HG02642 (cell line): Measurements from ENCODE around the gene TMEM258.

Experiments
- ATAC-seq: cut with Tn5 transposase; IDR thresholded peaks from one replicate; pipeline ENCODE4 v1.9.1; 2021; ENCODE audit warnings: mild to moderate bottlenecking; ENCODE audit not compliant: unreplicated experiment, poor library complexity

Gene TMEM258

GRCh38 chr11:61792310-61793082, at the start of gene TMEM258, which contains the start of gene FEN1:
Gene TMEM258, minus strand, starts transcription at chr11:61792599. Its CDS starts 41 bp downstream, at chr11:61792558.
Gene FEN1, plus strand, starts transcription at chr11:61792911. Its CDS starts 2,451 bp downstream, at chr11:61795362.
- ATAC-seq: peak; percentile 87

GRCh38 chr11:61841636-61842527, 49.5 kb upstream of the TMEM258 start:
- no peak for ATAC-seq

GRCh38 chr11:61840371-61840770, 48.0 kb upstream of the TMEM258 start:
- ATAC-seq: no peak

GRCh38 chr11:61839742-61840141, 47.3 kb upstream of the TMEM258 start:
- no peak for ATAC-seq

GRCh38 chr11:61838921-61839320, 46.5 kb upstream of the TMEM258 start:
- no peak for ATAC-seq

- ATAC-seq: no peak
Measured at GRCh38 chr11:61838501-61838900, 46.1 kb upstream of the TMEM258 start.

- no peak for ATAC-seq
Measured at GRCh38 chr11:61837411-61838005, 45.1 kb upstream of the TMEM258 start.

- no peak for ATAC-seq
Measured at GRCh38 chr11:61836193-61836592, 43.8 kb upstream of the TMEM258 start.

GRCh38 chr11:61834278-61835048, 42.1 kb upstream of the TMEM258 start:
- peak; percentile 91 for ATAC-seq

GRCh38 chr11:61833926-61834277, 41.5 kb upstream of the TMEM258 start:
- ATAC-seq: no peak

- ATAC-seq: no peak
Measured at GRCh38 chr11:61833471-61833870, 41.1 kb upstream of the TMEM258 start.

GRCh38 chr11:61832754-61833153, 40.4 kb upstream of the TMEM258 start:
- ATAC-seq: no peak

GRCh38 chr11:61832207-61832606, 39.8 kb upstream of the TMEM258 start:
- no peak for ATAC-seq

GRCh38 chr11:61830237-61831105, 38.1 kb upstream of the TMEM258 start:
- ATAC-seq: no peak

- no peak for ATAC-seq
Measured at GRCh38 chr11:61829806-61830205, 37.4 kb upstream of the TMEM258 start.

- peak; percentile 31 for ATAC-seq
Measured at GRCh38 chr11:61828629-61829407, 36.4 kb upstream of the TMEM258 start.

- ATAC-seq: peak; percentile 5
Measured at GRCh38 chr11:61828379-61828628, 35.9 kb upstream of the TMEM258 start.

GRCh38 chr11:61827571-61828378, 35.4 kb upstream of the TMEM258 start, which contains the start of gene FADS2:
Gene FADS2, plus strand, starts transcription at chr11:61828300. Its CDS starts 91 bp downstream, at chr11:61828391.
- peak; percentile 73 for ATAC-seq
